ENCODE results near the gene ERBB4. TPM values are rescaled to one million over a fixed set of nuclear protein-coding genes. Genes with fewer than 3 reads are reported as not detected.

Gene ERBB4
- total RNA-seq, 1 experiment from 2014 or later = 0.04 TPM

- no peaks in the 10 kb centered on the region for H3K9me3 Mint-ChIP-seq
- H3K4me3 Mint-ChIP-seq = no peak overlapping the region
- Histone ChIP-seq H4K20me1 (ENCODE audit: control insufficient read depth, insufficient read depth, insufficient read length) (no peaks in the 10 kb centered on the region), H3K18ac (ENCODE audit: insufficient read length, low read depth, low read length) (no peak overlapping the region), H3K4me2 (ENCODE audit: insufficient read depth, insufficient read length, low read length) (no peak overlapping the region), H3K4ac (ENCODE audit: low read depth, low read length) (no peak overlapping the region), H3K27ac (ENCODE audit: insufficient read length, low read depth, low read length) (no peak overlapping the region), H3K14ac (ENCODE audit: insufficient read depth, low read length) (no peak overlapping the region), H2BK5ac (ENCODE audit: insufficient read length, low read length) (no peak overlapping the region), H3K9ac (ENCODE audit: extremely low read depth, insufficient read length, low read length) (no peak overlapping the region), H3T11ph (ENCODE audit: low read length) (no peak overlapping the region), H4K5ac (ENCODE audit: insufficient read length, low read depth, low read length) (no peak overlapping the region), H2BK15ac (ENCODE audit: low read depth, low read length) (no peak overlapping the region), H3K56ac (ENCODE audit: insufficient read length, low read depth, low read length) (no peak overlapping the region), H3K79me2 (ENCODE audit: insufficient read depth, low read length) (no peaks in the 10 kb centered on the region), H4K8ac (replicated peaks; ENCODE audit: insufficient read length, low read depth, low read length) (no peak overlapping the region), H3K23me2 (ENCODE audit: insufficient read length, low read depth, low read length, poor library complexity, severe bottlenecking) (no peaks in the 10 kb centered on the region), H3K79me1 (ENCODE audit: insufficient read depth, low read depth, low read length, poor library complexity, severe bottlenecking) (no peaks in the 10 kb centered on the region), H3K23ac (ENCODE audit: insufficient read length, low read depth, low read length) (no peak overlapping the region), H3K9me3 (ENCODE audit: control insufficient read depth, low read depth, low read length) (no peaks in the 10 kb centered on the region), H2AK5ac (ENCODE audit: insufficient read length, low read length) (no peak overlapping the region), H4K91ac (ENCODE audit: insufficient read length, low read depth, low read length) (no peak overlapping the region), H2BK20ac (ENCODE audit: low read depth, low read length, poor library complexity, severe bottlenecking) (no peak overlapping the region), H3K4me1 (ENCODE audit: insufficient read depth, low read length) (no peaks in the 10 kb centered on the region), H2BK12ac (ENCODE audit: insufficient read length, low read depth, low read length) (no peak overlapping the region), H2AFZ (ENCODE audit: low read length) (no peak overlapping the region), H2BK120ac (ENCODE audit: low read depth, low read length, poor library complexity, severe bottlenecking) (no peak overlapping the region), H3K27me3 (ENCODE audit: insufficient read depth, low read length) (no peaks in the 10 kb centered on the region)
- no peaks in the 10 kb centered on the region for H3K27me3 Mint-ChIP-seq (ENCODE audit: low read depth)
- no peaks in the 10 kb centered on the region for H3K36me3 Mint-ChIP-seq (ENCODE audit: insufficient read depth in 1 of 3, low read depth in 3 of 3)
- H3K4me1 Mint-ChIP-seq = peaks cover 0 to 9% of the 10 kb centered on the region in 2 experiments; a peak in 3 of 4 replicates
- WGBS (ENCODE audit: extremely low coverage, insufficient read length, low lambda C conversion rate) = 100% methylated on average over 1 of the region's 3 CpGs
- no peak for TF ChIP-seq CTCF (conservative IDR thresholded peaks at IDR 0.05)
- no peak overlapping the region for H3K27ac Mint-ChIP-seq
- DNase-seq = no peak
Observed at GRCh38 chr2:212180408-212181083, 358.1 kb downstream of the ERBB4 start.

Measured in H9 (cell line).